GM21381 (cell line): ENCODE data around the gene PDCL2.
A peak's percentile ranks its signal among the peaks of the same experiment; 100 is the strongest.
"Not testable (repeated sequence)": the region's sequence is repeated elsewhere in the genome, so short reads cannot be mapped to it uniquely, and the experiment has no call there.

ENCODE experiments used
- ATAC-seq: cut with Tn5 transposase; IDR thresholded peaks from one replicate; pipeline ENCODE4 v1.9.1; 2021; ENCODE audit warnings: mild to moderate bottlenecking, moderate library complexity; ENCODE audit not compliant: unreplicated experiment

Gene PDCL2

DNA sequence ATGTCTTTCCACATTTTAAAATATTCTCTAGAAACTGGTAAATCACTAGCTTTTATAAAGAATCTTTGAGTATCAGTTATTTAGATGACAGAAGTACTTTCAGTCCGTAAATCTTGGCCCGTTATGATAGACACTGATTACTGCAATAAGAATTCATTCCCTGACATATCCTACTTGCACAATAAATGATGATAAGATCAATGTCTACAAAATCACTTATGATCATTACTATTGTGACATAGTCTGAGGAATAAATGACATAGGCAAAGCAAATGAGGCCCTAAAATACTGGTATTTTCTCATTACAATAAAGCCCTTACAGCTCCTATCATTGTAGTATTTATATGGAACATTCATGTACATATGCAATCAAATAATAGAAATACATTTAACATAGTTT, 6.6 kb upstream of the PDCL2 start:
- no peak for ATAC-seq

DNA sequence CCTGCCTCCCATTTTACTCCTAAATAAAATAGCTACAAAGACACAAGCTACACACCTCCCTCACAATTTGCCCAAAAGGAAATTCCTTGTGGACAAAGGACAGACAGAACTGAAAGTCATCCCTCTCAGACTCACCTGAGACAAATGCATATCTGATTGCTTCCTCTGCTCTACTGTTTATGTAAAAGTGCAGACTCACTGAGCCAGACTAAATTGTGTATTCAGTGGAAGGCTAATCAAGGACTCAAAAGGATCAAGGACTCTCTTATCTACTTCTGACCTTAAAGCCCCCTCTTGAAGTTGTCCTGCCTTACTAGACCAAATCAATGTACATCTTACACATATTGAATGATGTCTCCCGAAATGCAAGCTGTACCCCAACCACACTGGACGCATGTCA, 3.9 kb downstream of the PDCL2 start:
- no peak for ATAC-seq

DNA sequence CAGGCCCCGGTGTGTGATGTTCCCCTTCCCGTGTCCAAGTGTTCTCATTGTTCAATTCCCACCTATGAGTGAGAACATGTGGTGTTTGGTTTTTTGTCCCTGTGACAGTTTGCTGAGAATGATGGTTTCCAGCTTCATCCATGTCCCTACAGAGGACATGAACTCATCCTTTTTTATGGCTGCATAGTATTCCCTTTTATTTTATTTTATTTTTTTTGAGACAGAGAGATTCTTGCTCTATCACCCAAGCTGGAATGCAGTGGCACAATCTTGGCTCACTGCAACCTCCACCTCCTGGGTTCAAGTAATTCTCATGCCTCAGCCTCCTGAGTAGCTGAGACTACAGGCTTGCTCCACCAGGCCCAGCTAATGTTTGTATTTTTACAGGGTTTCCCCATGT, 9.3 kb downstream of the PDCL2 start:
- not testable (repeated sequence) for ATAC-seq

DNA sequence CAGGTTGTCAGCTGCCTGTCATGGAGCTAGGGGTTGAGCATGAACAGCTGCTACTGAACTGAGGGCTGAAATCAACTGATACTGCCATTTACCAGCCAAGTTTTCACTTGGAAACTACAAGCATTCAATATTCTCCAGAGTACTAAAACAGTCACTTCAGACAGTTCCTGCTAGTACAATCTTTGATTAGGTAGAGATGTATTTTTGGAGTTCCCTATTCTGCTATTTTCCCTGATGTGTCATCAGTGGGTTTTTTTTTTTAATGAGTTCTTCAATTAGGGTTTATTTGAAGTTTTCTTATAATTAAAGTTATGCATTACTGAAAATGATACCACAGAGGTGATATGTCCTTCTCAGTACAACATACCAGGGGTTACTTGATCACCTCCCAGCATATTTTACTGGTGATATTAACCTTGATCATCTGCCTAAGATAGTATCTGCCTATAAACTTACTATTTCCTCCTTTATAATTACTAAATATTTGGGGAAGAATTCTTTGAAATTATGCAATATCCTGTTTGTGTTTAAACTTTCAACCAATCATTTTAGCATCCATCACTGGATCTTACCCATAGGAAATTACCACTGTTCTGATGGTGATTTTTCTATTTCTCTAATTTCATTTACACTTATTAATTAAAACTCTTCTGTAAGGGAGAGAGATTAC, 13.6 kb downstream of the PDCL2 start:
- ATAC-seq, result no peak

DNA sequence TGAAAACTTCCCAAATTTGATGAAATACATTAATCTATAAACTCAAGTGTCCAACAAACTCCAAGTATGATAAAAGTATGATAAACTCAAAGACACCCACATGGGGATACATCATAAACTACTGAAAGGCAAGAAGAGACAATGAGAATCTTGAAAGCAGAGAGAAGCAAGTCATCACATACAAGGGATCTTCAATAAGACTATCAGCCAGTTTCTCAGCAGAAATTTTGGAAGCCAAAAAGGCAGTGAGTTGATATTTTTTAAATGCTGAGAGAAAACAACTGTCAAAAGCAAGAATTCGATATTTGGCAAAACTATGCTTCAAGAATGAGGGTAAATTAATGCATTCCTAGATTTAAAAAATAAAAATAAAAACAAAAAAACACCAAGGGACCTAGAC, 16.5 kb downstream of the PDCL2 start:
- ATAC-seq, result no peak

DNA sequence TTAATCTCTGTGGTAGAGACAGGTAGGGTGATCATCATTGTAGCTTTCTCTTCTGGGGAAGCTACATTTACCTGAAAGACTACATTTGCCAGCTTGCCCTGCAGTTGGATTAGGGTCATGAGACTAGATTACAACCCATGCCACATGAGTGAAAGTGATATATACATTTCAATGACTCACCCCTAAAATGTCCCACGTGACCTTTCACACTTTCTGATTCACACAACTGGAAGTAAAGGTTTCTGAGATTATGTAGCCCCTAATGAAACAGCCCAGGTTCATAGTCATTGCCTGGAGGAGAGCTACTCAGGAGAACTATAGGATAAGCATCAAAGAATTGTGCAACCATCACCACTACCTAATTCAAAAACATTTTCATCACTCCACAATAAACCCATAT, 17.8 kb downstream of the PDCL2 start:
- ATAC-seq, result no peak

DNA sequence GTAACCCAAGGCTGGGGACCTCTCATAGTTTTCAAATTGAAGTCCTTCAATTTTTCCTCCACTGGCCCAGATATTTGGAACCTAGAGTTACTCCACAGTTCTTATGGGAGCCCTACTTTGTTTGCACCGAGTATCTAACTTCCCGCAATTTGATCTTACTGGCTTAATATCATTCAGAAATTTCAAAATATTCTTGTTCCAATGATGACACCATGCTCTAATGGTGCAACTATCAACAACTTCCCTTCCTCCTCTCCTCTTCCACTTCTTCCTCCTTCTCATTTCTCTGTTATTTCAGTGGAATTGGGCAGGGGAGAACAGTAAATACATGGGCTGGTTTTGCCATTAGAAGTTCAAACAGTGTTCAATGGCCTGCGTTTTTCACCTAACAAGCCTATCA, 20.2 kb downstream of the PDCL2 start:
- no peak for ATAC-seq

DNA sequence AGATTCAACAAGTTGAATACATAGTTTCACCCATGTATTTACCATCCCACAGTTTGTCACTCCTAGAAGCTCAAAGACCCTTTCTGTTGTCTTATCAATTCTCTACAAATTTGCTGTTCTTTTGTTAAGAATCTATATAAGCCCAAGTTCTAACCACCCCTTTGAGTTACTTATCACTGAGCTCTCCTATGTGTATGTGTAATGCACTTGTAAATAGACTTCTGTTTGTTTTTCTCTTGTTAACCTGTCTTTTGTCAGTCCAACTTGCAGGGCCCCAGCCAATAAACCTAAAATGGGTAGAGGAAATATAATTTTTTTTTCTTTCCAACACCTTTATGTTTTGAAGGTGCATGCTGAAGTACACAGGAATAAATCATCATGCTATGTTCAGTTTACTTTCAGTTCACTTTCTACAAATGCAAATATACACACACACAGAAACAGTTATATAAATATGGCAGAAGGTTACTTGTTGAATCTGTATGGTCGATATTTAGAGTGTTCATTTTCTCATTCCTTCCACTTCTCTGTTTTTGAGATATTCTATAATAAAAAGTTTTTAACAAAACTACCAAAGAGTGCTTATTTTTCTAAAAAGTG, 23.0 kb downstream of the PDCL2 start:
- no peak for ATAC-seq

DNA sequence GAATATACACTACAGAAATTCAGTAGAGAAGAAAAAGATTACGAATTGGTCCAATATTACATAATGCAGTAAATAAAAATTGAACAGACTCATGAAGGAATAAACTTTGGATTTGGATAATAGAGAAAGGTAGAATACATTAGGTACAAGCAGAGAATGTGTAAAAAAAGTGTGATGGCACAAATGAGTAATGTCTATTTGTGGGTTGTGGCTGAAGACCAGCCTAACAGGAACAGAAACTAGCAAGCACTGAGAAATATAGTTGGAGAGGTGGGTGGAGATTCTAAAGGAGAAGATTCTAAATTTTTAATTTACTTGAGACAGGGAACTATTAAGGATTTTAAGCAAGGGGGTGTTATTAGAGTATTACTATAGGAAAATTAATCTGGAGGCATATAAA, 30.2 kb downstream of the PDCL2 start:
- ATAC-seq, result peak; percentile 99

DNA sequence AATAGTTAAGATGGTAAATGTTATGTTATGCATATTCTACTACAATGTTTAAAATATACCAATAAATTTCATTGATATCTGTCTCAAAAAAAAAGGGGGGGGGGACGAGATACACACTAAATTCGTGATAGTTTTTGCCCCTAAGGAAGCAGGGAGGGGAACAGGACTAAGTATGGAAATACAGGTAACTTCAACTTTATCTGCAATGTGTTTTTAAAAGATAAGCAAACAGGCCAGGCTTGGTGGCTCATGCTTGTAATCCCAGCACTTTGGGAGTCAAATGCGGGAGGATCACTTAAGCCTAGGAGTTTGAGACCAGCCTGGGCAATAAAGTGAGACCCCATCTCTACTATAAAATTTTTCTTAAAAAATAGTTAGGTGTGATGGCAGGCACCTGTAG, 31.9 kb downstream of the PDCL2 start:
- no peak for ATAC-seq

DNA sequence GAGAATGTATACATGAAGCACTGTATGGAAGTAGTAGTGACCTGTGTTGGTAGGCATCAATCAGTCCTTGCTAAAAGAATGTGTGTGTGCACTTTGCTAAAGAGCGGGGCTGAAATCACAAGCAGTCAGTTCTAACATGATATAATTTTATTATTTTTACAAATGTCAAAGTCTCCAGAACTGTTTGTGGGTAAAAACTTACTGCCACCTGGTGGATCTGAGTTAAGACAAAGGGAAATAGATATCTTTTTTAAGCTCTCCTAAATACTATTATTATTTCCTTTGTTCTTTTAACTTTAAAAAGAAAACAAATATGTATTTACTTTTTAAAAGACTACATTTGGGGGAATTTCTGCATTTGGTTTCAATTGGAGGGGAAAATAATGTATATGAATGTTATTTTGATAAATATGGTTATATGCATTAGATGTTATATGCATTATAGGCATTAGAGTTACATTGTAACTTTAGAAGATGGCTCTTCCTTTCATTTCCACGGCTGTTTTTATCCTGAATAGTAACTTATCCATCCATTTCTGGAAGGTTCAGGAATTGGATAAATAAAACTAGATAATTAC, 37.5 kb downstream of the PDCL2 start:
- no peak for ATAC-seq

DNA sequence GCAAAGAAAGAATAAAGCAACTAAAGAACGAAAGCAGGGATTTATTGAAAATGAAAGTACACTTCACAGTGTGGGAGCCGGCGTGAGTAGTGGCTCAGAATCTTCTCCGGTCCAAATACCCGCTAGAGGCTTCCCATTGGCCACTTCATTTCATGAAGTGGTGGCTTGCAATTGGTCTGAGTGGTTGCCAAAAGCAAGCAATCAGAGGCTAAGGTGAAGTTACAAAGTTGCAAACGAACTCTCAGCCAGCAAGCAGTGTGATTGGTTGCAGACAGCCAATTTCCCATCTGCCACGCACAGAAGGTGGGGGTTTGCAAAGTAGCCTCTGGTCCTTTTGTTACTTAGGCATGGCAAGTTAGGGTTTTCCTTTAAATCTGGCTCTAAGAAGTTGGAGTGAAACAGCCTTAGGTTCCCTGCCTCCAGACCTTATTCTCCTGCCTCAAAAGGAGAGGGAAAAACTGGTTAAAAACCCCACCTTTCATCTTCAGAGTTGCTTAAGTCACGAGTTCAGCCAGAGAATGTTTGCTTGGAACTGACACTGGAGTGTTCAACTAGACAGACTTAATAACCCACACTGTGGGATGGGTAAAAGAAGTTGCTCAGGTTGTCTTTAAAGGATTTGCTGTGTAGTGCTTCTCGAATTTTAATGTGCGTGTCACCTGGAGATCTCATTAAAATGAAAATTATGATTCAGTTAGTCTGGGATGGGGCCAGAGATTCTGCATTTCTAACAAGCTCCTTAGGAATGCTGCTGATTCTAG, 38.4 kb downstream of the PDCL2 start:
- ATAC-seq, result no peak

DNA sequence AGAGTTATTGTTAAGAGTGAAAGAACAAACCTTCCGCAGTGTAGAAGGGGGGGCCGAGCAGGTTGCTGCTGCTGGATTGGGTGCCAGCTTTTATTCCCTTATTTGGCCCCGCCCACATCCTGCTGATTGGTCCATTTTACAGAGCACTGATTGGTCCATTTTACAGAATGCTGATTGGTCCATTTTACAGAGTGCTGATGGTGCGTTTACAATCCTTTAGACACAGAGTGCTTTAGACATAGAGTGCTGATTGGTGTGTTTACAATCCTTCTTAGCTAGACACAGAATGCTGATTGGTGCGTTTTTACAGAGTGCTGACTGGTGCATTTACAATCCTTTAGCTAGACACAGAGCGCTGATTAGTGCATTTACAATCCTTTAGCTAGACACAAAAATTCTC, 40.1 kb downstream of the PDCL2 start:
- ATAC-seq, result not testable (repeated sequence)

DNA sequence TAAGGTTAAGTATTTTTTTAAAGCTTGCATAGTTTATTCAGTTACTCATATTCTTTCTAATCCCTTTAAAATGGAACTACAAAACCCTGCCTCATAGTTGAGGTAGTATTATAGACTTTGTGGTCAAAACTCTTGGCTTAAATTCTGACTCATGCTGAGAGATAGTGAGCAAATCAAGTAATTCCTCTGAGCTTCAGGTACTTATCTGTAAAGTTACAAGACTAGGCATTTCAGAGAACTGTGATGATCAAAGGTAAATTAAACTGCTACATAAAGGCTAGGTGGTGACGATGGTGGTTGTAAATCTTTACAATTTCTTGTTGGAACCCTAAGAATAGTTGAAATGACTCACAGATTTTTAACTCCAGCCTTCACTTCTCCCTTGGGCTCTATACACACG, 42.2 kb downstream of the PDCL2 start:
- no peak for ATAC-seq

DNA sequence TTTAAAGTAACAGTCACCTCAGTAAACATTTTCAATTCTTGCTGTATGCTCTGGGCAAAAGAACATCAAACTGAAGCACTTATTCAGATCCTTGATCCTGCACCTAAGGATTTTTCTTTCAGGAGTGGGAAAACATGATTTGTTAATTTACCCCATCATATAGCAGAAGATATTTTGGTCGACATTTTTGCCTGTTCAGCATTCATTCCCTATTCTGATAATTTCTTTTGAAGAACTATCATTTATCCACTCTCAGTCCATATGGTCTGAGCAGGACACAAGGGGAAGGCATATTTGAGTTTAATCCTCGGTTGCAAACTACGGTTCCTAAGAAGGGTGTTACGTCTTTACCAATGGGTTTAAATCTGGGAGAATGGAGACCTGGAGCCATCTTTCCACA, 44.1 kb downstream of the PDCL2 start:
- ATAC-seq, result no peak

DNA sequence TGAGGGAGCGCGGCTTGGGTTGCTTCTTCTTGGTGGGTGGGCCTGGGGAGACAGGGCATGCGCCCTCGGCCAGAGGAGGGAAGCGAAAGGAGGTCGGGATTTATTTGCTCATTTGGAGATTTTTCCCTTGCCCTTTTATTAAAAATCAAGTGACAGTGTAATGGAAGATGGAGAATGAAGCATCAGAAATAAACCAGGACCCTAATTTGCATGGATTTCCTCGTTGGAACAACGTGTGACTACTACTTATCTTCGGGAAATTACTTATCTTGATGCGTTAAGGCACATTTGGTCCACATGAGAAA, 44.6 kb downstream of the PDCL2 start:
- no peak for ATAC-seq

DNA sequence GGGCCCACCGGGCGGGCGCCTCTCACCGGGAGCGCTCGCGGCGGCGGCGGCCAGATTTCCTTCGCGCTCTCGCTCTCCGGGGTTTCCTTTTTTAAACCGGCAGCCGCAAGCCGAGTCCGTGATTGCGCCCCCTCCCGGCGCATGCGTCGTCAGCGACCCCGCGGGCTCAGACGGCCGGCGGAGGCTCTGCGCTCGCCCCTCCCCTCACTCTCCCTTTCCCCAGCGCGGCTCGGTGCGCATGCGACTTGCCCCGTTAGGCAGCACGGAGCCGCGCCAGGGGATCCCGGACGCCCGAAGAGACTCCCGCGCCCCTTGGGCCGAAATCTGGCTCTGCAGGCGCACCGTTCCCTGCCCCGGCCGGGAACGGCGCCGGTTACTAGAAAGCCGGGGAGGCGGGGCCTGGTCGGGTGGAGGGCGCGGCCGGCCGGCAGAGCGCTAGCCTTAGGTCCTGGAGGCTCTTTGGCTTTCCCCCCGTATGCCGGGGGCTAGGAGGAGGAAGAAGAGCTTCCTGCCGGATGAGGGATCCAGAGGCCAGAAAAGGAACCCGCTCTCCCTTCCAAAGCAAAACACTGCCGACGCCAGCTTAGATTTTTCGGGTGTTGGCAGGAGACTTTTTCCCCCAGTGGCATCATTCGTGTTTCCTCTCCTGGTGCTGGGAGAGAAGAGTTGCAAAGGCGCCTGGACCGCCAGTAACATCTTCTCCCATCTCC, 45.1 kb downstream of the PDCL2 start, which contains the start of gene CLOCK:
Gene CLOCK, minus strand, starts transcription at position 154 of the 710 bp plus-strand sequence. CDS start 64,124 bp downstream, outside the sequence.
- peak; percentile 74 for ATAC-seq

DNA sequence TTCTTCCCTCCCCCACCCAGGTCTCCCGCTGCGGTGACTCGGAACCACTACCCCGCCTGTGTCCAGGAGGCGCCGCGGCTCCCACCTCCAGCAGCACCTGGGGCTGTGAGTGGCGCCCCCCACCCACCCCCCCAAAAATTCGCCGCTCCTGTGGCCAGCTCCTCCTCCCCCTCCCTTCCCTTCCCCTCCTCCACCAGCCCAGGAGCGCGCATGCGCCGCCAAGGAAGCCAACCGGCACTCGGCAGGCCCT, 45.6 kb downstream of the PDCL2 start:
- ATAC-seq, result peak; percentile 43

DNA sequence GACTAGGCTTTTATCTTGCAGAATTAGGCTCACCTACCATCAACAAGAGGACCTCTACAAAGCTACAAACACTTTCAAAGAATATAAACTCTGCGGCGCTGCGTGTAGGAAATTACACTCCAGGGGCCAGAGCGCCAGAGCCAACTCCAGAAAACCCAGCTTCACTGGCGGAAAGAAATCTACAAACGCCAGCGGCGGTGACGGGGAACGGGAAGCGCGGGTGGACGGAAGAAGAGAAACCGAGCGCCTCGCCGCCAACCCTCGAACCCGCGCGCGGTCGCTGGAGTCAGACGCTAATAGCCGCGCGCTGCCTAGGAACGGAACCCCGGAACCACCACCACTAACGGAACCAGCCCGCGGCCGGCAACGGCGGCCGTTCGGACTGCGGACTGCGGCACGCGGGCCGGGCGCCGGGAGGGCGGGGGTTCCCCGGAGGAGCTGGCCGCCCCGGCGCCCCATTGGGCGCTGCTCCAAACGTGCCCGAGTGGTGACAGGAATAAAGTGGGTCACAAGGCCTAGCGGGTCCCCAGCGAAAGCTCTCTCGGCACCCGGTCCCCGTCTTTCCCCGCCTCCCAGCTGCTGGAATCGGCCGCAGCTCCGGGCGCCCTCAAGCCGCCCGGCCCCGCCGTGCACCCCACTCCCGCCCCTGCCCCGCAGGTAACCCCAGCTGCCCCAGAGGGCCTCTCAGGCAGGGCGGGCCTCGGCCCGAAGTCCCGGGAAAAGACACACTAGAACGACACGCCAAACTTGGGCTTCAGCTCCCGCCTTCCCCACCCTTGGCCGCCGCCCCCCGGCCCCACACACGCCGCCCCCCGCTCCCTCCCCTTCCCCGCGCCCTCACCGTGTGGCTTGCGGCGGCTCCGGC, 46.2 kb downstream of the PDCL2 start:
- peak; percentile 41 for ATAC-seq

DNA sequence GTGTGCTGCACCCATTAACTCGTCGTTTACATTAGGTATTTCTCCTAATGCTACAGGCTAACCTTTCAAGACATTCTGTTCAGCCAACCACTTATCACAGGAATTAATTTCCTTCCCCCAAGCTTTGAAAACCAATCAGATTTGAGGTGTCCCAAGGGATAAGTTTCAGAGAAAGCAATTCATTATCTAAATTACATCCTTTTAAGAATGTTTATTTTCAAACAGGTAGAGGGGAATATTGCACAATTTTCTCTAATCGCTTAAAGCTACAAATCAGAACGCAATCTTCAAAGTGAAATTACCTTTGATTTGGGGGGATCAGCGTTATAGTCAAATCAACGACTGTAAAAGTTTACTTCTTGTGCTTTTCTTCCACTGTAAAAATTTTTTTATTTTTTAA, 46.9 kb downstream of the PDCL2 start:
- no peak for ATAC-seq

DNA sequence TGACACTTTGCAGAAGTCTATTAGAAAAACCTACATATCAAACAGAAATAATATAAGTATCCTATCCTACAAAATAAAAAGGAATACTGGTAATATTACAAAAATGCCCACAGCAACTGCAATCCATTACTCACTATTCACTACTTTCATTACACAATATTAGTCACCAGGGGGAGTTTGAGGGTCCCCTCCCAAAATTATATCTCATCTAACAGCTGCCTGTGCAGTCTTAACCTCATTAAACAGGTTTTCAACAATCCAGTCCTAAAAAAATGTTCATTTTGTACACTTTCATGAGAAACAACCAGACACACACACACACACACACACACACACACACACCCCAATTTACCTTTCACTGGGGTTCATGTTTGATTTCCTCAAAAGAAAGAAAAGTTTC, 48.2 kb downstream of the PDCL2 start:
- ATAC-seq, result no peak
